Tibial nerve (tissue), 4 donors: ENCODE measurements around the gene HEXD. TPM values are rescaled to one million over a fixed set of nuclear protein-coding genes. Genes with fewer than 3 reads are reported as not detected.

ENCODE experiments used
- DNase-seq, 2 donors: peaks; one replicate each; pipeline ENCODE4 v3.0.0-alpha.2; 2019; ENCODE audit warnings: low spot score in 2 of 2
- H3K27ac ChIP-seq, 4 donors: fragments of 200-600 bp; sonication (generic) in 3 of 4; one replicate each; pipeline ENCODE4 v1.5.1; 2017 to 2019; ENCODE audit warnings: mild to moderate bottlenecking in 1 of 4
- H3K27me3 ChIP-seq, 2 donors: fragments of 200-600 bp; sonication (generic) in 1 of 2; one replicate each; pipeline versions ENCODE4 v1.5.1 to v1.6.0; 2017 to 2019
- H3K36me3 ChIP-seq, 3 donors: fragments of 200-600 bp; sonication (generic); one replicate each; pipeline ENCODE4 v1.5.1; 2018 to 2019
- H3K4me1 ChIP-seq, 4 donors: fragments of 200-600 bp; sonication (generic) in 3 of 4; one replicate each; pipeline ENCODE4 v1.5.1; 2017 to 2019
- H3K4me3 ChIP-seq, 4 donors: fragments of 200-600 bp; sonication (generic) in 3 of 4; one replicate each; pipeline ENCODE4 v1.5.1; 2017 to 2019; ENCODE audit warnings: mild to moderate bottlenecking in 1 of 4, moderate library complexity in 1 of 4
- H3K9me3 ChIP-seq, 4 donors: fragments of 200-600 bp; sonication (generic) in 3 of 4; one replicate each; pipeline ENCODE4 v1.5.1; 2017 to 2019
- CTCF ChIP-seq, 5 experiments: fragments of 200-600 bp in 3 of 5; fragments of 450-650 bp in 2 of 5; sonication (generic) in 3 of 5; IDR thresholded peaks; one replicate each; pipeline ENCODE4 v1.5.1; 2016 to 2019; ENCODE audit warnings: antibody characterized with exemption in 5 of 5, mild to moderate bottlenecking in 3 of 5, moderate library complexity in 2 of 5
- EP300 ChIP-seq, 2 donors: sonication (generic); formaldehyde crosslinking; IDR thresholded peaks; one replicate each; pipeline ENCODE4 v1.6.1; 2017; ENCODE audit warnings: antibody characterized with exemption in 2 of 2, mild to moderate bottlenecking in 1 of 2
- POLR2A ChIP-seq, 2 donors: fragments of 450-650 bp; IDR thresholded peaks; one replicate each; pipeline ENCODE4 v1.6.1; 2017; ENCODE audit warnings: antibody characterized with exemption in 2 of 2, mild to moderate bottlenecking in 2 of 2, moderate library complexity in 2 of 2
- WGBS, 2 donors: methylation state at CpG; one replicate each; pipeline ENCODE4 v1.1.5; 2018; 5-methylcytosine and 5-hydroxymethylcytosine counted together
- total RNA-seq, 4 donors: library from RNA; depleted of rRNA; stranded (reverse); fragments of >200 nt; gene quantifications; one replicate each; pipeline ENCODE4 v1.1.0, GENCODE V29; 2016

HEXD gene
- total RNA-seq, 4 donors from 2014 or later = 65.6 to 143 (median 95.1) TPM

GRCh38 chr17:82432017-82432416, 13.9 kb downstream of the HEXD start:
- H3K4me1 ChIP-seq = no peaks in the 10 kb centered on the region
- H3K27me3 ChIP-seq = no peaks in the 10 kb centered on the region
- WGBS, 2 donors = 63 to 76% methylated on average over 2 to 8 of the region's 8 CpGs
- H3K9me3 ChIP-seq = no peaks in the 10 kb centered on the region
- H3K36me3 ChIP-seq = peaks cover 0 to 78% (median 10%) of the 10 kb centered on the region in 3 donors
- no peak for DNase-seq
- H3K27ac ChIP-seq = no peak overlapping the region
- TF ChIP-seq EP300 (IDR thresholded peaks at IDR 0.05) (no peak), CTCF (IDR thresholded peaks at IDR 0.05) (no peak), POLR2A (IDR thresholded peaks at IDR 0.05) (no peak)
- no peak overlapping the region for H3K4me3 ChIP-seq

DNA sequence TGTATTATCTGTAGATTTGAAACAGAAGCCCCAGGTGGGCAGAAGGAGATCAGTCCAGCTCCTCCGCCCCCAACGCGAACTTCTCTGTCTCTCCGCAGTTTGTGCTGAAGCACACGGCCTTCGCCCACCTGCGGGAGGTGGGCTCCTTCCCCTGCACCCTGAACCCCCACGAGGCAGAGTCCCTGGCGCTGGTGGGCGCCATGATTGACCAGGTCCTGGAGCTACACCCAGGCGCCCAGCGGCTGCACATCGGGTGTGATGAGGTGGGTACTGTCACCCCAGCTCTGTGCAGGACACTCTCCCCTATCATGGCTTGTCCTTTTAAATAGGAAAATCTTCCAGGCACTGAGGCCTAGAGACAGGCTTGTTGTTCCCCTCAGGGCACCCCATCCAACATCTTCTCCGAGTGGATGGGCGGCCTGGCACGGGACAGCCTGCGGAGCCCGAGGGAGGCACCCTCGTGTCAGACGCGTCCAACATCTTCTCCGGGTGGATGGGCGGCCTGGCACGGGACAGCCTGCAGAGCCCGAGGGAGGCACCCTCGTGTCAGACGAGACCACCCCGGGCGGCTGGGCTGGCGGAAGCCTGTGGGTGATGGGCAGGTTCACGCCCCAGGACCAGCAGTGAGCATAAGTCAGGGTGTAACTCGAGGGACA, 15.5 kb downstream of the HEXD start:
- Histone ChIP-seq H3K4me3 (no peak overlapping the region), H3K9me3 (no peaks in the 10 kb centered on the region), H3K27ac (no peak overlapping the region), H3K36me3 (peaks cover 0 to 86% (median 10%) of the 10 kb centered on the region in 3 donors), H3K27me3 (no peaks in the 10 kb centered on the region), H3K4me1 (no peaks in the 10 kb centered on the region)
- no peak for DNase-seq
- TF ChIP-seq EP300 (IDR thresholded peaks at IDR 0.05) (no peak), POLR2A (IDR thresholded peaks at IDR 0.05) (no peak), CTCF (IDR thresholded peaks at IDR 0.05) (no peak)
- 87 to 96% methylated on average over 18 to 23 of the region's 32 CpGs for WGBS, 2 donors

GRCh38 chr17:82434216-82434565, 16.0 kb downstream of the HEXD start:
- TF ChIP-seq EP300 (IDR thresholded peaks at IDR 0.05) (no peak), CTCF (IDR thresholded peaks at IDR 0.05) (no peak), POLR2A (IDR thresholded peaks at IDR 0.05) (no peak)
- Histone ChIP-seq H3K36me3 (peaks cover 0 to 86% (median 10%) of the 10 kb centered on the region in 3 donors), H3K27ac (no peak overlapping the region), H3K4me1 (no peaks in the 10 kb centered on the region), H3K4me3 (no peak overlapping the region), H3K27me3 (no peaks in the 10 kb centered on the region), H3K9me3 (no peaks in the 10 kb centered on the region)
- WGBS, 2 donors = 62 to 63% methylated on average over 3 of the region's 3 CpGs
- DNase-seq = no peak

DNA sequence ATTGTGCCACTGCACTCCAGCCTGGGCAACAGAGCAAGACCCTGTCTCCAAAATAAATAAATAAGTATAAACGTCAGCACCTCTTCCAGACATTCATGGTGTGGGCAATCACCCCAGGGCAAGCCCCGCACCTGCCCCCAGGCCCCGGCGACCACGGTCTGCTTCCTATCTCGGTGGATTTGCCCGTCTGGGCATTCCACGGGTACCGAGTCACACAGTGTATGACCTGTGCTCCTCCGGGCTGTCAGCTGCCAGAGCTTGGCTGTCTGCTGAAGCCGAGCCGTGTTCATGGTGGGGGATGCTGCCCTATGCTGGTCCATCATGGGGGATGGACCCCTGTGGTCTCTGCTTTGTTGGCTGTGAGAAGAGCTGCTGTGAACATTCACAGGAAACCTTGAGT, 17.0 kb downstream of the HEXD start:
- H3K4me3 ChIP-seq = no peak overlapping the region
- no peak overlapping the region for H3K27ac ChIP-seq
- DNase-seq = no peak
- H3K4me1 ChIP-seq = peaks cover 0 to 4% (median 0%) of the 10 kb centered on the region in 4 donors
- H3K9me3 ChIP-seq = no peaks in the 10 kb centered on the region
- WGBS, 2 donors = 84% methylated on average over 11 to 12 of the region's 12 CpGs
- TF ChIP-seq EP300 (IDR thresholded peaks at IDR 0.05) (no peak), CTCF (IDR thresholded peaks at IDR 0.05) (no peak), POLR2A (IDR thresholded peaks at IDR 0.05) (no peak)
- H3K27me3 ChIP-seq = no peaks in the 10 kb centered on the region
- peaks cover 0 to 86% (median 10%) of the 10 kb centered on the region in 3 donors for H3K36me3 ChIP-seq

DNA sequence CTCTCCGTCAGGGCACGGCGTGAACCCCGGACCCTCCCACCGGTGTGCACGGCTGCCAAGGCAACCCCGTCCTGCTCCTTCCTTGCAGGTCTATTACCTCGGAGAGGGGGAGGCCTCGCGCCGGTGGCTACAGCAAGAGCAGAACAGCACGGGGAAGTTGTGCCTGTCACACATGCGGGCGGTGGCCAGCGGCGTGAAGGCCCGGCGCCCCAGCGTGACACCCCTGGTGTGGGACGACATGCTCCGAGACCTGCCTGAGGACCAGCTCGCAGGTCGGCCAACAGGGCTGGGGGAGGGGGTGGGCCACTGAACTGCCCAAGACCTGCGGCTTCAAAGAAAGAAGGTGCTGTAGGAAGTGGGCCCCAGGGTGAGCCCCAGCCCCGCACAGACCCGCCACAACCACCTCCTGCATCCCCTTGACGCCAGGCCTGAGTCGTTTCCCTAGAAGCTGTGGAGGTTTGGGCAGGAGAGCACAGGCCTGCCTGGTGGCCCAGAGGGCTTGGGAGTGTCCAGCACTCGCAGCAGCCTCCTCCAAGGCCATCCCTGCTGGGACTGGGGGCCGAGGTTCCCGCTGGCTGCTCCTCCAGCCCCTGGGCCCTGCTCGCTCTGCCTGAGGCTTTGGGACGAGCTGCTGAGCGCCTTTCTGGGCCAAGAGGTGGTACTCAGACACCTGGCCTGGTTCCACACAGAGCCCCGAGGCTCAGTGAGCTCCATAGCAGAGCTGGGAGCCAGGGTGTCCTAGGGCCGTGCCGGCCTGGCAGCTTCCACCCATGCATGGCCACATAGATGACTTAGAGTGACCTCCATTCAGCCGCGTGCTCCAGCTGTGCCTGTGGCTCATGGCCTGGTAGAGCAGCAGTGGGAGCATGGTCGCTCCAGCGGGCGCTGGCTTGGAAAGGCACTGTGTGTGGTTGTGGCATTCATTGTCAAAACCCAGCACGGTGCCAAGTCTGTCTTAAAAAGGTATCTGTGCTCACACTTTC, 17.7 kb downstream of the HEXD start:
- WGBS, 2 donors = 87% methylated on average over 17 to 32 of the region's 43 CpGs
- Histone ChIP-seq H3K27ac (no peak overlapping the region), H3K4me1 (peaks cover 0 to 6% (median 3%) of the 10 kb centered on the region in 4 donors), H3K4me3 (no peak overlapping the region), H3K9me3 (no peaks in the 10 kb centered on the region), H3K27me3 (no peaks in the 10 kb centered on the region), H3K36me3 (peaks cover 0 to 88% (median 10%) of the 10 kb centered on the region in 3 donors)
- TF ChIP-seq CTCF (IDR thresholded peaks at IDR 0.05) (no peak), EP300 (IDR thresholded peaks at IDR 0.05) (no peak), POLR2A (IDR thresholded peaks at IDR 0.05) (no peak)
- no peak for DNase-seq
